Brain microvascular endothelial cell (primary cell): ENCODE measurements around the gene CAMTA1.

Experiments
- DNase-seq: peaks from one replicate; pipeline ENCODE4 v3.0.0-alpha.2; 2020
- H3K27ac ChIP-seq: fragments of 250-450 bp; sonication (Bioruptor Pico); 2 replicates; pipeline ENCODE4 v1.5.1; 2020; ENCODE audit warnings: mild to moderate bottlenecking, moderate library complexity
- H3K27me3 ChIP-seq: fragments of 250-450 bp; sonication (Bioruptor Pico); replicated peaks from 2 replicates; pipeline ENCODE4 v1.5.1; 2020; ENCODE audit warnings: mild to moderate bottlenecking
- H3K36me3 ChIP-seq: fragments of 250-450 bp; sonication (Bioruptor Pico); replicated peaks from 2 replicates; pipeline ENCODE4 v1.5.1; 2020; ENCODE audit warnings: mild to moderate bottlenecking
- H3K4me3 ChIP-seq: 2 replicates; pipeline ENCODE4 v1.5.1; 2011; ENCODE audit warnings: low read depth, mild to moderate bottlenecking, control low read depth, low read length, moderate library complexity
- CTCF ChIP-seq: IDR thresholded peaks from 2 replicates; pipeline ENCODE4 v1.5.1; 2011; ENCODE audit warnings: low read depth, mild to moderate bottlenecking, moderate library complexity, low read length, control low read depth, inconsistent platforms; ENCODE audit errors: missing control alignments
- in situ Hi-C: cut with HindIII; loops from 2 replicates; pipeline ENCODE4 v1.10.0; 2017; ENCODE audit warnings: low sequenced_read_pairs, low pct_ligation_motif_present

CAMTA1 gene

DNA sequence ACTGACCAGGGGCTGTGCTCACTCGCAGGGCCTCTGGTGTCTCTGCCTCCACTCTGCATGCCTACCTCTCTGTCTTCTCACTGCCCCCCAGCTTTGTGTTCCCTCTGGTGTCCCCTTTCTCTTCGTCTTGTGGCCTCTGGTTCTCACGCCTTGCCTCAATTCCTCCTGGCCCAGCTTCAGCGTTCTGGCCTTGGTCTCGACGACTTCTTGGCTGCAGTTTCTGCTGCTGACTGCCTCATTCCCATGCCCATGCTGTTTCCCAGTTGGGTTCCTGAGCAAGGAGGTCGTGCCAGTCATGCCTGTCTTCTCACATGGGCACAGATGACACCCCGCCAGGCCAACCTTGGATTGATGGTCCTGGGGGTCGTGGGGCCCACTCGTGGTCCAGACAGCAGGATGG lies 562.8 kb downstream of the CAMTA1 start:
- Histone ChIP-seq H3K36me3 (no peaks in the 10 kb centered on the region), H3K27me3 (no peaks in the 10 kb centered on the region), H3K4me3 (no peak overlapping the region), H3K27ac (no peak overlapping the region)
- in situ Hi-C loops = no loop called here
- no peak for TF ChIP-seq CTCF
- DNase-seq = no peak

DNA sequence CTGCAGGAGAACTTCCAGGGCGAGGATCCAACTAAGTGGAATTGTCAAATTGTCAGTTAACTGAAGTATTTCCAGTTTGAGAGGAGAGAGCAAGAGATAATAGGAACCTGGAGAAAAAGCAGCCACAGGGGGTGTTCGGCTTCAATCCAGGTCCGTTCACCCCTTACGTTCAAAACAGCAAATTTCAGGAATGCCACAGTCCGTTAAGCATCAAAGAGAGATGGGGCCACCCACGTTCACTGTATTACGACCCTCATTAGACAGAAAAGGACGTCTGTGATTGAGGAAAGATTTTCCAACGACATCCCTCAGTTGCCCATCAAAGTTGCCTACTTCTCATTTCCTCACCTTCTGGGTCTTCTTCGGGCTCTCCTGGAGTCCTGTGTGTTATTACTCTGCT lies 563.3 kb downstream of the CAMTA1 start:
- no peak for TF ChIP-seq CTCF
- Histone ChIP-seq H3K27me3 (no peaks in the 10 kb centered on the region), H3K36me3 (no peaks in the 10 kb centered on the region), H3K27ac (no peak overlapping the region), H3K4me3 (no peak overlapping the region)
- no peak for DNase-seq
- in situ Hi-C loops = no loop called here

DNA sequence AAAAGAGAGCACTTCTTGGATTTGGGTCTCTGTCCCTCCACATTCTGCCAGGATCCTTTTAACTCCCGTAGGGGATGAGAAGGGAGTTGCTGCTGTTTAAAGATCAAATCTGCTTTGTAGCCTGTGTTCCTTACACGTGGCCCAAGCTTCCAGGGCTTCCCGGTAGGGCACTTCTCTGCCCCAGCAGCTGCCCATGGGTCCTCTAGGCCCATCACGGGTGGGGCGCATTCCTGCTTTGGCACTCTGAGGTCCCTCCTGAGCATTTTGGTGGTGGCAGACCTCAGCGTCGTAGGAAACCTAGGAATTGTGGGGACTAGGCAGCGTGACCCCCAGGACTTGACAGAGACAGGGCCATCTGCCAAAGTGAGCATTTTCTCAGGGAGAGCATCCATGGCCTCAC lies 565.5 kb downstream of the CAMTA1 start:
- in situ Hi-C loops = no loop called here
- H3K27me3 ChIP-seq = no peaks in the 10 kb centered on the region
- H3K4me3 ChIP-seq = no peak overlapping the region

GRCh38 chr1:7351649-7352048 lies 566.4 kb downstream of the CAMTA1 start:
- no peak overlapping the region for H3K4me3 ChIP-seq
- H3K36me3 ChIP-seq = no peaks in the 10 kb centered on the region
- DNase-seq = no peak
- in situ Hi-C loops = no loop called here
- H3K27me3 ChIP-seq = no peaks in the 10 kb centered on the region
- TF ChIP-seq CTCF = no peak
- no peak overlapping the region for H3K27ac ChIP-seq

More for the DNA sequence above, 565.5 kb downstream of the CAMTA1 start:
- H3K36me3 ChIP-seq = no peaks in the 10 kb centered on the region
- TF ChIP-seq CTCF = no peak
- no peak for DNase-seq
- H3K27ac ChIP-seq = no peak overlapping the region

GRCh38 chr1:7352364-7352763 lies 567.1 kb downstream of the CAMTA1 start:
- no peaks in the 10 kb centered on the region for H3K27me3 ChIP-seq
- H3K4me3 ChIP-seq = no peak overlapping the region
- H3K27ac ChIP-seq = no peak overlapping the region
- no peak for TF ChIP-seq CTCF
- DNase-seq = no peak
- in situ Hi-C loops = no loop called here
- no peaks in the 10 kb centered on the region for H3K36me3 ChIP-seq

- H3K27ac ChIP-seq = no peak overlapping the region
- H3K27me3 ChIP-seq = no peaks in the 10 kb centered on the region
- DNase-seq = no peak
- no peaks in the 10 kb centered on the region for H3K36me3 ChIP-seq
- no peak overlapping the region for H3K4me3 ChIP-seq
- in situ Hi-C loops = no loop called here
- no peak for TF ChIP-seq CTCF
Observed at GRCh38 chr1:7352974-7353373, 567.7 kb downstream of the CAMTA1 start.
